Neuronal stem cell (in vitro differentiated cells): ENCODE data around the gene POLA2.
"Not testable (repeated sequence)": the region's sequence is repeated elsewhere in the genome, so short reads cannot be mapped to it uniquely, and the experiment has no call there.

ENCODE experiments used
- DNase-seq: peaks from one replicate; pipeline ENCODE4 v3.0.0-alpha.2; 2013; ENCODE audit warnings: low spot score
- H2AFZ ChIP-seq: one replicate; pipeline ENCODE4 v1.6.1; 2013; ENCODE audit warnings: mild to moderate bottlenecking, low read length, inconsistent platforms
- H2AK5ac ChIP-seq: 2 replicates; pipeline ENCODE4 v1.6.1; 2013; ENCODE audit warnings: low read depth, mild to moderate bottlenecking, inconsistent platforms, low read length, moderate library complexity, mixed read lengths
- H2BK120ac ChIP-seq: 2 replicates; pipeline ENCODE4 v1.6.1; 2013; ENCODE audit warnings: low read depth, mild to moderate bottlenecking, inconsistent platforms, low read length, moderate library complexity, mixed read lengths
- H2BK12ac ChIP-seq: one replicate; pipeline ENCODE4 v1.6.1; 2013; ENCODE audit warnings: low read length, inconsistent platforms
- H2BK15ac ChIP-seq: 2 replicates; pipeline ENCODE4 v1.6.1; 2013; ENCODE audit warnings: mild to moderate bottlenecking, low read length, inconsistent platforms, mixed read lengths
- H2BK5ac ChIP-seq: one replicate; pipeline ENCODE4 v1.6.1; 2013; ENCODE audit warnings: inconsistent platforms, mild to moderate bottlenecking, low read length, moderate library complexity
- H3K14ac ChIP-seq: one replicate; pipeline ENCODE4 v1.6.1; 2013; ENCODE audit warnings: low read length, inconsistent platforms
- H3K18ac ChIP-seq: 2 replicates; pipeline ENCODE4 v1.6.1; 2013; ENCODE audit warnings: low read length, inconsistent platforms
- H3K23ac ChIP-seq: 2 replicates; pipeline ENCODE4 v1.6.1; 2013; ENCODE audit warnings: low read depth, mild to moderate bottlenecking, mixed read lengths, low read length, inconsistent platforms; ENCODE audit not compliant: poor library complexity
- H3K27ac ChIP-seq: replicated peaks from 3 replicates; pipeline ENCODE4 v1.5.1; 2013; ENCODE audit warnings: low read length, inconsistent platforms
- H3K27me3 ChIP-seq, 3 experiments: 2 replicates each; pipeline ENCODE4 v1.6.1; 2013; ENCODE audit warnings: low read length in 3 of 3, mild to moderate bottlenecking in 2 of 3, inconsistent platforms in 1 of 3, low read depth in 1 of 3, mixed read lengths in 1 of 3, moderate library complexity in 1 of 3; ENCODE audit not compliant: control insufficient read depth in 3 of 3, insufficient read depth in 3 of 3
- H3K36me3 ChIP-seq, 2 donors: replicated peaks in 1 of 2; 2 replicates each; pipeline ENCODE4 v1.6.1; 2013; ENCODE audit warnings: low read length in 2 of 2; ENCODE audit not compliant: control insufficient read depth in 2 of 2, insufficient read depth in 2 of 2
- H3K4ac ChIP-seq: 2 replicates; pipeline ENCODE4 v1.6.1; 2013; ENCODE audit warnings: inconsistent platforms, mild to moderate bottlenecking, low read length, moderate library complexity
- H3K4me1 ChIP-seq, 2 donors: 1 replicate in 1 of 2; 2 replicates in 1 of 2; pipeline ENCODE4 v1.6.1; 2013; ENCODE audit warnings: low read length in 2 of 2, low read depth in 1 of 2; ENCODE audit not compliant: control insufficient read depth in 2 of 2, insufficient read depth in 1 of 2
- H3K4me2 ChIP-seq: one replicate; pipeline ENCODE4 v1.6.1; 2013; ENCODE audit warnings: mild to moderate bottlenecking, low read length, inconsistent platforms; ENCODE audit not compliant: insufficient read depth, poor library complexity, severe bottlenecking
- H3K4me3 ChIP-seq, 2 donors: 2 replicates each; pipeline ENCODE4 v1.5.1; 2013; ENCODE audit warnings: low read length in 2 of 2, mild to moderate bottlenecking in 2 of 2, inconsistent platforms in 1 of 2, moderate library complexity in 1 of 2
- H3K79me1 ChIP-seq: one replicate; pipeline ENCODE4 v1.6.1; 2013; ENCODE audit warnings: low read depth, mild to moderate bottlenecking, inconsistent platforms, low read length, moderate library complexity
- H3K9ac ChIP-seq: one replicate; pipeline ENCODE4 v1.6.1; 2013; ENCODE audit warnings: mild to moderate bottlenecking, low read depth, low read length, inconsistent platforms; ENCODE audit not compliant: poor library complexity
- H3K9me3 ChIP-seq, 2 donors: replicated peaks in 1 of 2; 2 replicates each; pipeline versions ENCODE3 to v1.6.1; 2013; ENCODE audit warnings: low read length in 2 of 2, mild to moderate bottlenecking in 2 of 2, inconsistent platforms in 1 of 2, low read depth in 1 of 2, mixed read lengths in 1 of 2, moderate library complexity in 1 of 2; ENCODE audit not compliant: control insufficient read depth in 2 of 2, insufficient read depth in 1 of 2
- H4K8ac ChIP-seq: one replicate; pipeline ENCODE4 v1.6.1; 2013; ENCODE audit warnings: low read depth, mild to moderate bottlenecking, inconsistent platforms, low read length, moderate library complexity
- H4K91ac ChIP-seq: one replicate; pipeline ENCODE4 v1.6.1; 2013; ENCODE audit warnings: low read length, low read depth, mild to moderate bottlenecking, inconsistent platforms; ENCODE audit not compliant: poor library complexity
- WGBS, 2 donors: extraction: QIAGEN DNeasy Blood & Tissue Kit; methylation state at CpG; one replicate each; pipeline ENCODE4 v1.1.7; 2013; ENCODE audit warnings: missing lambda C conversion rate in 2 of 2, mixed read lengths in 1 of 2; ENCODE audit not compliant: insufficient read length in 2 of 2, insufficient replicate concordance in 1 of 2; ENCODE audit errors: extremely low coverage in 2 of 2; 5-methylcytosine and 5-hydroxymethylcytosine counted together

POLA2 gene

DNA sequence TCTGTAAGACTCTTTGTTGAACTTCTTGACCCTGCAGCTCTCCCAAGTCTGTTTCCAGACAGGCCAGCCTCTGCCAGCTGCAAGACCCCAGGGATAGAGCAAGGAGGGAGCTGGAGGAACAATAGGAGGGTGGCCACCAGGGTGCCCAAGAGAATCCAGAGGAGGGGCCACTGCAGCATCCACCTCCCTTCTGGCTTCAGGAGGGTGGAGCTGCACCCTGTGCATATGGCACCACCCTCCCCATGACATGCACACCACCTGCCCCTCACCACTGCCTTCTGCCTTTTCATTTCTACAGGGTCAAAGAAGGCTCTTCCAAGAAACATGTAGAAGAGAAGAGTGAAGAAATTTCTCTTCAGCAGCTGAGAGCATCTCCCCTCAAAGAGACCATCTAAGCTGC, 20.1 kb upstream of the POLA2 start:
- Histone ChIP-seq H3K27me3 (peaks cover 0 to 2% (median 0%) of the 10 kb centered on the region in 3 experiments), H2AK5ac (peak overlapping the region; percentile 40), H3K4me2 (no peak overlapping the region)

DNA sequence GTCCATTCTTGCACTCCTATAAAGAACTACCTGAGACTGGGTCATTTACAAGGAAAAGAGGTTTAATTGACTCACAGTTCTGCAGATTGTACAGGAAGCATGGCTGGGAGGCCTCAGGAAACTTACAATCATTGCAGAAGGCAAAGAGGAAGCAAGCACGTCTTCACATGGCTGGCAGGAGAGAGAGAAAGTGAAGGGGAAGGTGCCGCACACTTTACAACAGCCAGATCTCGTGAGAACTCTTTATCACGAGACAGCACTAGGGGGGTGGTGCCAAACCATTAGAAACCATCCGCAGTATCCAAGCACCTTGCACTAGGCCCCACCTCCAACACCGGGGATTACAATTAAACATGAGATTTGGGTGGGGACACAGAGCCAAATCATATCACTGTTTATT, 19.4 kb upstream of the POLA2 start:
- H4K8ac ChIP-seq: no peak overlapping the region
- no peak overlapping the region for H2BK120ac ChIP-seq
- H3K18ac ChIP-seq: no peak overlapping the region
- no peak overlapping the region for H2BK15ac ChIP-seq
- H3K36me3 ChIP-seq: no peaks in the 10 kb centered on the region
- H3K4me2 ChIP-seq: no peak overlapping the region
- no peaks in the 10 kb centered on the region for H3K27me3 ChIP-seq
- no CpG with 5 or more reads among the region's 6 CpGs for WGBS, 2 donors
- no peak overlapping the region for H3K27ac ChIP-seq
- no peak overlapping the region for H3K23ac ChIP-seq
- no peaks in the 10 kb centered on the region for H3K9me3 ChIP-seq
- H2BK12ac ChIP-seq: no peak overlapping the region
- no peak overlapping the region for H2AFZ ChIP-seq
- no peak overlapping the region for H3K14ac ChIP-seq
- no peak overlapping the region for H2BK5ac ChIP-seq
- H4K91ac ChIP-seq: no peak overlapping the region
- no peaks in the 10 kb centered on the region for H3K79me1 ChIP-seq
- no peak overlapping the region for H3K4me3 ChIP-seq
- H3K9ac ChIP-seq: no peak overlapping the region
- DNase-seq: no peak
- no peak overlapping the region for H2AK5ac ChIP-seq
- H3K4me1 ChIP-seq: no peaks in the 10 kb centered on the region
- H3K4ac ChIP-seq: no peak overlapping the region

More for the DNA sequence above, 20.1 kb upstream of the POLA2 start:
- Histone ChIP-seq H4K91ac (no peak overlapping the region), H3K4me1 (no peaks in the 10 kb centered on the region), H2BK120ac (no peak overlapping the region), H2AFZ (no peak overlapping the region), H3K79me1 (no peaks in the 10 kb centered on the region), H3K14ac (no peak overlapping the region), H2BK5ac (no peak overlapping the region), H4K8ac (no peak overlapping the region), H2BK12ac (no peak overlapping the region), H3K9me3 (no peaks in the 10 kb centered on the region), H3K4me3 (no peak overlapping the region), H3K4ac (no peak overlapping the region), H3K9ac (no peak overlapping the region), H3K18ac (no peak overlapping the region), H3K27ac (no peak overlapping the region), H3K23ac (no peak overlapping the region), H2BK15ac (peak overlapping the region; percentile 27), H3K36me3 (no peaks in the 10 kb centered on the region)
- DNase-seq: no peak

DNA sequence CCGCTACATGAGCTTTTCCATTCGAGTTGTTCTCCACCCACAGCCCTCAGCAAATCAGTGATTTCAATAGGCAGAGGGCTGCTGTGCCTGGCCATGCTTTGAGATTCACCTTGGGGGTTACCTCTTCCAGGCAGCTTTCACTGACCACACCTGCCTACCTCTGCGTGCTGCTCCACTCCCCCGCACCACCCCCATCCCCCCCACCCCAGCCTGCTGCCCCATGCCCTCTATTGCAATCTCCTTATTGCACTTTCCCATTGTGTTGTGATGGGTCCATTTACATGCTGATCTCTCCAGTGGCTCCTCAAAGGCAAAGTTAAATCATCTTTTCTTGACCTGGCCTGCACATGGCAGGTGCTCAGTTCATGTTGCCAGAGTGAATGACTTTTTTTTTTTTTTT, 18.0 kb upstream of the POLA2 start:
- Histone ChIP-seq H3K23ac (no peak overlapping the region), H3K9ac (no peak overlapping the region), H4K8ac (no peak overlapping the region), H2AK5ac (no peak overlapping the region), H4K91ac (no peak overlapping the region), H3K4me2 (no peak overlapping the region), H3K36me3 (no peaks in the 10 kb centered on the region), H3K4me1 (no peaks in the 10 kb centered on the region), H3K27ac (no peak overlapping the region), H2BK12ac (no peak overlapping the region), H3K18ac (no peak overlapping the region), H2AFZ (no peak overlapping the region), H3K4me3 (no peak overlapping the region), H3K79me1 (no peaks in the 10 kb centered on the region), H3K14ac (no peak overlapping the region), H2BK120ac (no peak overlapping the region), H3K27me3 (no peaks in the 10 kb centered on the region), H2BK5ac (no peak overlapping the region), H3K4ac (no peak overlapping the region), H2BK15ac (no peak overlapping the region), H3K9me3 (peaks cover 0 to 2% of the 10 kb centered on the region in 2 donors)
- no CpG with 5 or more reads among the region's 4 CpGs for WGBS, 2 donors
- DNase-seq: no peak

DNA sequence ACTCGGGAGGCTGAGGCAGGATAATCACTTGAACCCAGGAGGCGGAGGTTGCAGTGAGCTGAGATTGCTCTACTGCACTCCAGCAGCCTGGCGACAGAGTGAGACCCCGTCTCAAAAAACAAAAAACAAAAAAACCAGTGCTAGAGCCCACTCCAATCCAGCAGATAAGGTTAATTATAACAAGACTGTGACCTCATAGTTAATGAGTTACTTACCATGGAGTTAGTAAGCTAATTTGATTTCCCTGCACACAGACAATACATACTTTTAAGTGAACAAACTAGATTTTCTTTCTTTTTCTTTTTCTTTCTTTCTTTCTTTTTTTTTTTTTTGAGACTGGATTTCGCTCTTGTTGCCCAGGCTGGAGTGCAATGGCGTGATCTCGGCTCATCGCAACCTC, 16.7 kb upstream of the POLA2 start:
- H3K14ac ChIP-seq, H2BK12ac ChIP-seq, H3K27me3 ChIP-seq, H3K18ac ChIP-seq, DNase-seq, H3K79me1 ChIP-seq, H3K4me3 ChIP-seq, H2BK15ac ChIP-seq, H3K9me3 ChIP-seq, H3K23ac ChIP-seq, H4K8ac ChIP-seq, H2AFZ ChIP-seq, H3K4me2 ChIP-seq, H3K9ac ChIP-seq, H2BK120ac ChIP-seq, H3K36me3 ChIP-seq, H2BK5ac ChIP-seq, H2AK5ac ChIP-seq, H3K4me1 ChIP-seq, H4K91ac ChIP-seq, H3K4ac ChIP-seq, H3K27ac ChIP-seq: not testable (repeated sequence)
- no CpG with 5 or more reads among the region's 8 CpGs for WGBS, 2 donors
